IMR-90 (cell line): Measurements from ENCODE around the gene COIL. TPM values are rescaled to one million over a fixed set of nuclear protein-coding genes. Genes with fewer than 3 reads are reported as not detected.

ENCODE experiments used
- ATAC-seq: fragments of 200-7000 bp; cut with Tn5 transposase; 2 replicates; pipeline ENCODE4 v1.9.1; 2020; ENCODE audit warnings: low read depth, mild to moderate bottlenecking, moderate library complexity
- BruUV-seq: library from RNA; stranded (reverse); fragments of 400-500 nt; replicated peaks from 2 replicates; lab custom pipeline; 2021; lab: Mats Ljungman, UMichigan
- CTCF ChIA-PET: fragments of 300-600 bp; formaldehyde crosslinking; extraction: SDS; loops from one replicate; lab custom pipeline; 2021; ENCODE audit warnings: antibody characterized with exemption; lab: Yijun Ruan, JAX
- POLR2A ChIA-PET: fragments of 300-600 bp; sonication (Branson Sonifier 250); formaldehyde crosslinking; loops from one replicate; lab custom pipeline; 2022; ENCODE audit warnings: antibody characterized with exemption; ENCODE audit not compliant: unreplicated experiment; lab: Charles Lee
- DNase-seq: peaks from one replicate; pipeline ENCODE4 v3.0.0; 2013
- H2AFZ ChIP-seq: replicated peaks from 2 replicates; pipeline ENCODE3; 2013; ENCODE audit warnings: low read length, mild to moderate bottlenecking; ENCODE audit not compliant: poor library complexity
- H2AK5ac ChIP-seq: 2 replicates; pipeline ENCODE4 v1.6.1; 2013; ENCODE audit warnings: low read depth, low read length, inconsistent platforms
- H2AK9ac ChIP-seq: replicated peaks from 2 replicates; pipeline ENCODE3; 2013; ENCODE audit warnings: mild to moderate bottlenecking, low read depth, low read length, moderate library complexity; ENCODE audit not compliant: poor library complexity
- H2BK120ac ChIP-seq: 2 replicates; pipeline ENCODE4 v1.6.1; 2013; ENCODE audit warnings: low read depth, low read length, inconsistent platforms
- H2BK15ac ChIP-seq: 3 replicates; pipeline ENCODE4 v1.6.1; 2013; ENCODE audit warnings: low read depth, low read length, inconsistent platforms
- H2BK20ac ChIP-seq: 2 replicates; pipeline ENCODE4 v1.6.1; 2013; ENCODE audit warnings: low read depth, mild to moderate bottlenecking, inconsistent platforms, low read length, moderate library complexity
- H2BK5ac ChIP-seq: 2 replicates; pipeline ENCODE4 v1.6.1; 2013; ENCODE audit warnings: mild to moderate bottlenecking, low read depth, low read length, inconsistent platforms; ENCODE audit not compliant: poor library complexity, severe bottlenecking
- H3K14ac ChIP-seq: replicated peaks from 2 replicates; pipeline ENCODE4 v1.6.1; 2013; ENCODE audit warnings: low read depth, low read length, inconsistent platforms
- H3K18ac ChIP-seq: 2 replicates; pipeline ENCODE4 v1.6.1; 2013; ENCODE audit warnings: low read depth, low read length, control low read depth
- H3K23ac ChIP-seq: 2 replicates; pipeline ENCODE4 v1.6.1; 2013; ENCODE audit warnings: low read depth, low read length, inconsistent platforms
- H3K27ac ChIP-seq: 2 replicates; pipeline ENCODE4 v1.5.1; 2013; ENCODE audit warnings: mild to moderate bottlenecking, control low read depth, low read length; ENCODE audit not compliant: insufficient read depth
- H3K27me3 ChIP-seq: 2 replicates; pipeline ENCODE4 v1.6.1; 2013; ENCODE audit warnings: low read length; ENCODE audit not compliant: control insufficient read depth, insufficient read depth
- H3K36me3 ChIP-seq: 2 replicates; pipeline ENCODE4 v1.6.1; 2013; ENCODE audit warnings: low read length, mixed read lengths; ENCODE audit not compliant: control insufficient read depth, insufficient read depth
- H3K4ac ChIP-seq: 2 replicates; pipeline ENCODE4 v1.6.1; 2013; ENCODE audit warnings: low read depth, low read length, inconsistent platforms
- H3K4me1 ChIP-seq: 2 replicates; pipeline ENCODE4 v1.6.1; 2013; ENCODE audit warnings: low read length, mixed read lengths; ENCODE audit not compliant: control insufficient read depth, insufficient read depth
- H3K4me2 ChIP-seq: 2 replicates; pipeline ENCODE4 v1.6.1; 2013; ENCODE audit warnings: low read depth, mild to moderate bottlenecking, control low read depth, low read length, moderate library complexity
- H3K4me3 ChIP-seq: 2 replicates; pipeline ENCODE4 v1.5.1; 2013; ENCODE audit warnings: low read depth, mild to moderate bottlenecking, control low read depth, low read length, moderate library complexity; ENCODE audit not compliant: insufficient read depth
- H3K56ac ChIP-seq: 2 replicates; pipeline ENCODE4 v1.6.1; 2013; ENCODE audit warnings: low read length, inconsistent platforms; ENCODE audit not compliant: insufficient read depth; ENCODE audit errors: extremely low read depth
- H3K79me1 ChIP-seq, 2 experiments: 2 replicates each; pipeline ENCODE4 v1.6.1; 2013; ENCODE audit warnings: low read length in 2 of 2, inconsistent platforms in 1 of 2, low read depth in 1 of 2
- H3K9ac ChIP-seq: 2 replicates; pipeline ENCODE4 v1.6.1; 2013; ENCODE audit warnings: low read depth, low read length, control low read depth
- H3K9me1 ChIP-seq: 2 replicates; pipeline ENCODE4 v1.6.1; 2013; ENCODE audit warnings: low read length, inconsistent platforms; ENCODE audit not compliant: insufficient read depth
- H3K9me3 ChIP-seq: 2 replicates; pipeline ENCODE4 v1.6.1; 2013; ENCODE audit warnings: low read length; ENCODE audit not compliant: control insufficient read depth, insufficient read depth
- H4K20me1 ChIP-seq: 2 replicates; pipeline ENCODE4 v1.6.1; 2013; ENCODE audit warnings: low read length, inconsistent platforms; ENCODE audit not compliant: insufficient read depth
- H4K5ac ChIP-seq: 2 replicates; pipeline ENCODE4 v1.6.1; 2013; ENCODE audit warnings: mild to moderate bottlenecking, low read depth, low read length, control low read depth
- H4K8ac ChIP-seq, 2 experiments: 2 replicates each; pipeline ENCODE4 v1.6.1; 2013; ENCODE audit warnings: low read depth in 2 of 2, low read length in 2 of 2, control low read depth in 1 of 2, inconsistent platforms in 1 of 2
- H4K91ac ChIP-seq: 2 replicates; pipeline ENCODE4 v1.6.1; 2013; ENCODE audit warnings: low read depth, low read length, inconsistent platforms; ENCODE audit not compliant: insufficient read depth
- ELK1 ChIP-seq: fragments of 150-350 bp; IDR thresholded peaks from 2 replicates; pipeline ENCODE4 v1.6.1; 2016; ENCODE audit warnings: low read depth, mild to moderate bottlenecking, low read length, moderate library complexity, borderline replicate concordance
- MAFK ChIP-seq: IDR thresholded peaks from 2 replicates; pipeline ENCODE4 v1.6.1; 2012; ENCODE audit warnings: low read depth, low read length, improper control_type of control experiment
- MAZ ChIP-seq: IDR thresholded peaks from 2 replicates; pipeline ENCODE4 v1.6.1; 2012; ENCODE audit warnings: low read depth, mild to moderate bottlenecking, low read length, improper control_type of control experiment, moderate library complexity, borderline replicate concordance
- MXI1 ChIP-seq: IDR thresholded peaks from 2 replicates; pipeline ENCODE4 v1.6.1; 2012; ENCODE audit warnings: low read depth, mild to moderate bottlenecking, low read length, moderate library complexity, borderline replicate concordance
- POLR2A ChIP-seq: IDR thresholded peaks from 2 replicates; pipeline ENCODE4 v1.6.1; 2012; ENCODE audit warnings: mild to moderate bottlenecking, low read depth, low read length
- RAD21 ChIP-seq: IDR thresholded peaks from 2 replicates; pipeline ENCODE4 v1.6.1; 2012; ENCODE audit warnings: low read length, improper control_type of control experiment
- RCOR1 ChIP-seq: IDR thresholded peaks from 2 replicates; pipeline ENCODE4 v1.6.1; 2012; ENCODE audit warnings: mild to moderate bottlenecking, low read length, improper control_type of control experiment; ENCODE audit not compliant: insufficient replicate concordance
- RFX5 ChIP-seq: IDR thresholded peaks from 2 replicates; pipeline ENCODE4 v1.8.0; 2012; ENCODE audit warnings: low read depth, mild to moderate bottlenecking, low read length, moderate library complexity
- SMC3 ChIP-seq: fragments of 150-350 bp; IDR thresholded peaks from 2 replicates; pipeline ENCODE4 v1.6.1; 2016; ENCODE audit warnings: low read depth, mild to moderate bottlenecking, antibody characterized with exemption, low read length, moderate library complexity
- USF2 ChIP-seq: fragments of 150-350 bp; IDR thresholded peaks from 2 replicates; pipeline ENCODE4 v1.6.1; 2017; ENCODE audit warnings: mild to moderate bottlenecking, antibody characterized with exemption, low read length, low read depth
- WGBS, 2 experiments: methylation state at CpG; one replicate each; pipeline versions ENCODE4 v1.1.5 to v1.1.7; 2013; ENCODE audit warnings: missing lambda C conversion rate in 2 of 2; ENCODE audit not compliant: insufficient read length in 1 of 2; ENCODE audit errors: extremely low coverage in 2 of 2; 5-methylcytosine and 5-hydroxymethylcytosine counted together
- dilution Hi-C: fragments of 300-500 bp; cut with HindIII; formaldehyde crosslinking; loops from one replicate; pipeline ENCODE4 v1.14.3; 2018; ENCODE audit warnings: low sequenced_read_pairs; ENCODE audit not compliant: unreplicated experiment
- in situ Hi-C: fragments of 300-500 bp; cut with MboI; formaldehyde crosslinking; loops from 3 replicates; pipeline ENCODE4 v1.14.3; 2019; ENCODE audit warnings: low sequenced_read_pairs, inconsistent platforms, mixed read lengths
- intact Hi-C: fragments of 100-400 bp; cut with micrococcal nuclease; formaldehyde crosslinking; loops from 2 replicates; pipeline ENCODE4 v1.10.0; 2022
- polyA plus RNA-seq, 3 experiments: library from polyadenylated mRNA; depleted of rRNA; stranded (reverse); fragments of >200 nt; gene quantifications; 2 replicates each; pipeline ENCODE4 v1.2.3, GENCODE V29; 2012; ENCODE audit warnings: low replicate concordance in 1 of 3
- total RNA-seq: library from RNA; depleted of rRNA; stranded (reverse); fragments of >200 nt; gene quantifications from 2 replicates; pipeline ENCODE4 v1.2.3, GENCODE V29; 2012

The COIL gene
- total and polyA plus RNA-seq, 2 of the 4 experiments (the other 2 are of a cell fraction): 5.2 to 13.3 TPM

DNA sequence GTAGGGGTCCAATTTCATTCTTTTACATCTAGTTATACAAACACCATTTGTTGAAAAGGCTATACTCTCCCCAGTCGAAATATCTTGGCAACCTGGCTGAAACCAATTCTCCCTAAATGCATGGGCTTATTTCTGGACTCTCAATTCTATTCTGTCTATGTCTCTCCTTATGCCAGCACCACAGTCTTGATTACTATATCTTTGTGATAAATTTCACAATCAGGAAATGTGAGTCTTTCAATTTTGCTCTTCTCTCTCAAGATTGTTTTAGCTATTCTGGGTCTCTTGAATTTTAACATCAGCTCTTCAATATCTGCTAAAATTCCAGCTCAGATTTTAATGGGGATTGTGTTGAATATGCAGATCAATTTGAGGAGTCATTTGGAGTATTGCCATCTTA lies 41.1 kb downstream of the COIL start:
- no peak overlapping the region for H2AFZ ChIP-seq
- H3K36me3 ChIP-seq: no peaks in the 10 kb centered on the region
- ATAC-seq (no peak), DNase-seq (no peak)
- no peak overlapping the region for H2AK9ac ChIP-seq
- H3K4ac ChIP-seq: no peak overlapping the region
- WGBS, 2 experiments: no CpG with 5 or more reads among the region's 1 CpG
- H2BK15ac ChIP-seq: no peak overlapping the region
- no peak overlapping the region for H3K14ac ChIP-seq
- H3K56ac ChIP-seq: no peak overlapping the region
- no peak overlapping the region for H3K27ac ChIP-seq
- TF ChIP-seq RFX5: no peak
- TF ChIP-seq USF2: no peak
- no peak for TF ChIP-seq MAFK
- no peak for TF ChIP-seq POLR2A
- TF ChIP-seq RCOR1: no peak
- no peak for TF ChIP-seq MAZ
- no peak for TF ChIP-seq SMC3
- TF ChIP-seq MXI1: no peak
- no peak for TF ChIP-seq RAD21
- no peak for TF ChIP-seq ELK1
- no peak overlapping the region for H2BK5ac ChIP-seq
- dilution Hi-C loops: no loop called here
- intact Hi-C loops: no loop called here
- no peak overlapping the region for H2AK5ac ChIP-seq
- no peak overlapping the region for H3K4me2 ChIP-seq
- no peak overlapping the region for H4K5ac ChIP-seq
- no peaks in the 10 kb centered on the region for H3K9me1 ChIP-seq
- H3K4me3 ChIP-seq: no peak overlapping the region
- no peak overlapping the region for H3K23ac ChIP-seq
- no peak overlapping the region for H3K18ac ChIP-seq
- CTCF ChIA-PET: no interaction called here
- no peak overlapping the region for H2BK120ac ChIP-seq
- H4K20me1 ChIP-seq: no peaks in the 10 kb centered on the region
- peaks cover 4% of the 10 kb centered on the region for H3K4me1 ChIP-seq
- H4K8ac ChIP-seq: no peak overlapping the region
- no TSS peak for BruUV-seq
- H4K91ac ChIP-seq: no peak overlapping the region
- H2BK20ac ChIP-seq: no peak overlapping the region
- no peak overlapping the region for H3K9ac ChIP-seq
- H3K79me1 ChIP-seq: peaks cover 0 to 4% of the 10 kb centered on the region in 2 experiments; a peak in 3 of 4 replicates
- POLR2A ChIA-PET: no interaction called here
- no peaks in the 10 kb centered on the region for H3K27me3 ChIP-seq
- in situ Hi-C loops: no loop called here
- H3K9me3 ChIP-seq: no peaks in the 10 kb centered on the region
